Astrocyte (in vitro differentiated cells and primary cell): ENCODE data around the gene ZNF618. TPM values are rescaled to one million over a fixed set of nuclear protein-coding genes. Genes with fewer than 3 reads are reported as not detected.

Experiments
- DNase-seq: peaks from one replicate; pipeline ENCODE4 v3.0.0-alpha.2; 2010; ENCODE audit warnings: low read depth
- FAIRE-seq: peaks from 2 replicates; lab custom pipeline; 2011; peaks lifted over from hg19 to GRCh38; lab: Jason Lieb, UNC
- H2AFZ ChIP-seq: 2 replicates; pipeline ENCODE4 v1.6.0; 2012; ENCODE audit warnings: low read depth, low read length, inconsistent platforms
- H3K27ac ChIP-seq: 2 replicates; pipeline ENCODE4 v1.5.1; 2011; ENCODE audit warnings: low read depth, low read length, inconsistent platforms
- H3K27me3 ChIP-seq: 2 replicates; pipeline ENCODE4 v1.6.0; 2011; ENCODE audit warnings: low read length, inconsistent platforms; ENCODE audit not compliant: insufficient read depth
- H3K36me3 ChIP-seq: 2 replicates; pipeline ENCODE4 v1.5.1; 2011; ENCODE audit warnings: low read length, inconsistent platforms; ENCODE audit not compliant: insufficient read depth
- H3K4me1 ChIP-seq: 2 replicates; pipeline ENCODE4 v1.5.1; 2011; ENCODE audit warnings: low read length, inconsistent platforms; ENCODE audit not compliant: insufficient read depth
- H3K4me2 ChIP-seq: 2 replicates; pipeline ENCODE4 v1.6.0; 2012; ENCODE audit warnings: low read length, inconsistent platforms
- H3K4me3 ChIP-seq: 2 replicates; pipeline ENCODE4 v1.5.1; 2011; ENCODE audit warnings: low read depth, mild to moderate bottlenecking, low read length, inconsistent platforms; ENCODE audit not compliant: insufficient read depth
- H3K79me2 ChIP-seq: 2 replicates; pipeline ENCODE4 v1.6.0; 2012; ENCODE audit warnings: mild to moderate bottlenecking, low read length, inconsistent platforms; ENCODE audit not compliant: insufficient read depth
- H3K9ac ChIP-seq: 2 replicates; pipeline ENCODE4 v1.6.0; 2012; ENCODE audit warnings: mild to moderate bottlenecking, low read length, inconsistent platforms
- H3K9me3 ChIP-seq: 2 replicates; pipeline ENCODE4 v1.5.1; 2012; ENCODE audit warnings: low read depth, mild to moderate bottlenecking, low read length, inconsistent platforms; ENCODE audit not compliant: insufficient read depth
- H4K20me1 ChIP-seq: 2 replicates; pipeline ENCODE4 v1.6.0; 2012; ENCODE audit warnings: low read length, inconsistent platforms; ENCODE audit not compliant: insufficient read depth
- H3K27ac Mint-ChIP-seq: one replicate; pipeline ENCODE4 v1.8.0; 2021; ENCODE audit warnings: mild to moderate bottlenecking, mixed read lengths; ENCODE audit not compliant: unreplicated experiment
- H3K27me3 Mint-ChIP-seq: one replicate; pipeline ENCODE4 v1.8.0; 2021; ENCODE audit warnings: low read depth, mixed read lengths; ENCODE audit not compliant: unreplicated experiment
- H3K36me3 Mint-ChIP-seq: one replicate; pipeline ENCODE4 v1.8.0; 2021; ENCODE audit warnings: low read depth, mixed read lengths; ENCODE audit not compliant: unreplicated experiment
- H3K4me1 Mint-ChIP-seq: one replicate; pipeline ENCODE4 v1.8.0; 2021; ENCODE audit warnings: low read depth, mixed read lengths; ENCODE audit not compliant: unreplicated experiment
- H3K4me3 Mint-ChIP-seq: one replicate; pipeline ENCODE4 v1.8.0; 2021; ENCODE audit warnings: mild to moderate bottlenecking, moderate library complexity, mixed read lengths; ENCODE audit not compliant: unreplicated experiment
- H3K9me3 Mint-ChIP-seq: one replicate; pipeline ENCODE4 v1.8.0; 2021; ENCODE audit warnings: mild to moderate bottlenecking, mixed read lengths; ENCODE audit not compliant: unreplicated experiment
- CTCF ChIP-seq: IDR thresholded peaks from 2 replicates; pipeline ENCODE4 v1.5.1; 2011; ENCODE audit warnings: low read depth, mild to moderate bottlenecking, inconsistent platforms, low read length, moderate library complexity; ENCODE audit not compliant: insufficient read depth
- EZH2 ChIP-seq: IDR thresholded peaks from 2 replicates; pipeline ENCODE4 v1.6.1; 2012; ENCODE audit warnings: mild to moderate bottlenecking, low read length, inconsistent platforms; ENCODE audit not compliant: insufficient read depth
- total RNA-seq: library from RNA; stranded (reverse); gene quantifications from 2 replicates; pipeline ENCODE4 v1.2.1, GENCODE V29; 2021

ZNF618 gene
- total RNA-seq, 1 donor from 2014 or later: 30.1 TPM

- Histone ChIP-seq H3K27me3 (no peaks in the 10 kb centered on the region), H2AFZ (no peak overlapping the region), H4K20me1 (peaks cover 46% of the 10 kb centered on the region), H3K79me2 (peaks cover 83% of the 10 kb centered on the region), H3K36me3 (no peaks in the 10 kb centered on the region), H3K9ac (no peak overlapping the region), H3K9me3 (no peaks in the 10 kb centered on the region), H3K4me1 (peaks cover 5% of the 10 kb centered on the region), H3K4me3 (no peak overlapping the region), H3K27ac (no peak overlapping the region), H3K4me2 (peak overlapping the region; percentile 13)
- DNase-seq: peak; percentile 65
- no peaks in the 10 kb centered on the region for H3K27me3 Mint-ChIP-seq
- H3K4me3 Mint-ChIP-seq: no peak overlapping the region
- peaks cover 9% of the 10 kb centered on the region for H3K4me1 Mint-ChIP-seq
- no peaks in the 10 kb centered on the region for H3K9me3 Mint-ChIP-seq
- H3K27ac Mint-ChIP-seq: no peak overlapping the region
- FAIRE-seq: peak; percentile 20
- H3K36me3 Mint-ChIP-seq: peaks cover 12% of the 10 kb centered on the region
- TF ChIP-seq EZH2 (no peak), CTCF (no peak)
These were observed 3.8 kb downstream of the ZNF618 start for GRCh38 chr9:113879911-113880310.

GRCh38 chr9:113882181-113882580, 6.1 kb downstream of the ZNF618 start:
- Histone ChIP-seq H3K27ac (no peak overlapping the region), H3K4me3 (no peak overlapping the region), H3K4me2 (no peak overlapping the region), H2AFZ (no peak overlapping the region), H3K9ac (no peak overlapping the region), H3K4me1 (peaks cover 15% of the 10 kb centered on the region), H3K79me2 (peaks cover 98% of the 10 kb centered on the region), H3K36me3 (no peaks in the 10 kb centered on the region), H4K20me1 (peaks cover 67% of the 10 kb centered on the region), H3K27me3 (no peaks in the 10 kb centered on the region), H3K9me3 (no peaks in the 10 kb centered on the region)
- Mint-ChIP-seq H3K27me3 (no peaks in the 10 kb centered on the region), H3K4me3 (no peak overlapping the region), H3K27ac (no peak overlapping the region), H3K4me1 (peaks cover 30% of the 10 kb centered on the region), H3K36me3 (peaks cover 12% of the 10 kb centered on the region), H3K9me3 (no peaks in the 10 kb centered on the region)
- TF ChIP-seq CTCF (no peak), EZH2 (no peak)
- FAIRE-seq (no peak), DNase-seq (no peak)

GRCh38 chr9:113882636-113883164, 6.6 kb downstream of the ZNF618 start:
- H3K9me3 ChIP-seq: no peaks in the 10 kb centered on the region
- H3K4me3 ChIP-seq: no peak overlapping the region
- Mint-ChIP-seq H3K4me3 (no peak overlapping the region), H3K4me1 (peaks cover 33% of the 10 kb centered on the region), H3K9me3 (no peaks in the 10 kb centered on the region), H3K27me3 (no peaks in the 10 kb centered on the region), H3K36me3 (peaks cover 12% of the 10 kb centered on the region), H3K27ac (no peak overlapping the region)
- DNase-seq (no peak), FAIRE-seq (no peak)
- H4K20me1 ChIP-seq: peaks cover 71% of the 10 kb centered on the region
- no peak overlapping the region for H3K4me2 ChIP-seq
- H3K4me1 ChIP-seq: peaks cover 15% of the 10 kb centered on the region
- no peaks in the 10 kb centered on the region for H3K27me3 ChIP-seq
- H3K36me3 ChIP-seq: no peaks in the 10 kb centered on the region
- H3K79me2 ChIP-seq: peaks cover 98% of the 10 kb centered on the region
- TF ChIP-seq EZH2 (no peak), CTCF (no peak)
- H3K9ac ChIP-seq: no peak overlapping the region
- H3K27ac ChIP-seq: no peak overlapping the region
- no peak overlapping the region for H2AFZ ChIP-seq
